GM23248 (cell line): ENCODE results near the gene BMPR1B. TPM values are rescaled to one million over a fixed set of nuclear protein-coding genes. Genes with fewer than 3 reads are reported as not detected.

Experiments
- DNase-seq: peaks from one replicate; pipeline ENCODE4 v3.0.0-alpha.2; 2015
- H2AFZ ChIP-seq: fragments of 200-600 bp; sonication (generic); 2 replicates; pipeline ENCODE4 v1.6.1; 2016; ENCODE audit warnings: antibody characterized with exemption
- H3F3A ChIP-seq: fragments of 200-600 bp; sonication (generic); 2 replicates; pipeline ENCODE4 v1.6.1; 2016; ENCODE audit warnings: mild to moderate bottlenecking, antibody characterized with exemption, mixed run types; ENCODE audit not compliant: insufficient read depth
- H3K27ac ChIP-seq: fragments of 200-600 bp; sonication (generic); 2 replicates; pipeline ENCODE4 v1.5.1; 2016; ENCODE audit warnings: mild to moderate bottlenecking
- H3K27me3 ChIP-seq: fragments of 200-600 bp; sonication (generic); replicated peaks from 2 replicates; pipeline ENCODE4 v1.6.1; 2016; ENCODE audit warnings: mild to moderate bottlenecking; ENCODE audit not compliant: insufficient read depth
- H3K36me3 ChIP-seq: fragments of 200-600 bp; sonication (generic); 2 replicates; pipeline ENCODE4 v1.6.1; 2016; ENCODE audit warnings: low read depth, mild to moderate bottlenecking
- H3K4me1 ChIP-seq: fragments of 200-600 bp; sonication (generic); 2 replicates; pipeline ENCODE4 v1.6.1; 2016; ENCODE audit warnings: mild to moderate bottlenecking; ENCODE audit not compliant: insufficient read depth
- H3K4me2 ChIP-seq: fragments of 200-600 bp; sonication (generic); one replicate; pipeline ENCODE4 v1.6.1; 2016; ENCODE audit warnings: mild to moderate bottlenecking; ENCODE audit not compliant: unreplicated experiment
- H3K4me3 ChIP-seq: fragments of 200-600 bp; sonication (generic); 2 replicates; pipeline ENCODE4 v1.5.1; 2016; ENCODE audit warnings: mild to moderate bottlenecking
- H3K79me2 ChIP-seq: fragments of 200-600 bp; sonication (generic); 2 replicates; pipeline ENCODE4 v1.6.1; 2016; ENCODE audit warnings: mild to moderate bottlenecking; ENCODE audit not compliant: insufficient read depth
- H3K9ac ChIP-seq: fragments of 200-600 bp; sonication (generic); 2 replicates; pipeline ENCODE4 v1.6.1; 2016; ENCODE audit warnings: mild to moderate bottlenecking
- H3K9me2 ChIP-seq: fragments of 200-600 bp; sonication (generic); 2 replicates; pipeline ENCODE4 v1.6.1; 2016; ENCODE audit warnings: mixed run types, mild to moderate bottlenecking, moderate library complexity; ENCODE audit not compliant: insufficient read depth
- H3K9me3 ChIP-seq: fragments of 200-600 bp; sonication (generic); one replicate; pipeline ENCODE4 v1.6.1; 2017; ENCODE audit warnings: low read depth
- H4K20me1 ChIP-seq: fragments of 200-600 bp; sonication (generic); 2 replicates; pipeline ENCODE4 v1.6.0; 2016; ENCODE audit not compliant: insufficient read depth
- EZH2 ChIP-seq: fragments of 200-600 bp; sonication (generic); IDR thresholded peaks from 2 replicates; pipeline ENCODE4 v1.6.1; 2018; ENCODE audit warnings: antibody characterized with exemption, mild to moderate bottlenecking; ENCODE audit not compliant: insufficient read depth, poor library complexity, severe bottlenecking
- EZH2phosphoT487 ChIP-seq: fragments of 200-600 bp; sonication (generic); IDR thresholded peaks from 2 replicates; pipeline ENCODE4 v1.6.1; 2018; ENCODE audit warnings: antibody characterized with exemption, moderate library complexity, mild to moderate bottlenecking, low read depth; ENCODE audit not compliant: insufficient read depth
- WGBS, 2 experiments: methylation state at CpG; one replicate each; pipeline ENCODE4 v1.1.6; 2015 to 2017; ENCODE audit warnings: low lambda C conversion rate in 2 of 2, low coverage in 1 of 2; ENCODE audit errors: missing lambda C conversion rate in 2 of 2; 5-methylcytosine and 5-hydroxymethylcytosine counted together
- in situ Hi-C: fragments of 300-500 bp; cut with MboI; formaldehyde crosslinking; loops from 2 replicates; pipeline ENCODE4 v1.15.0; 2020
- polyA plus RNA-seq: library from polyadenylated mRNA; unstranded; fragments of >200 nt; fragmentation: Nextera tagmentation; extraction: Ambion mirVana; gene quantifications from 2 replicates; pipeline ENCODE4 v1.2.1, GENCODE V29; 2016
- total RNA-seq: library from RNA; depleted of rRNA; stranded (reverse); fragments of >200 nt; shearing (Covaris generic); gene quantifications from 2 replicates; pipeline ENCODE4 v1.2.3, GENCODE V29; 2014

The BMPR1B gene
- total and polyA plus RNA-seq, 2 experiments from 2014 or later = 0.60 to 0.76 TPM

DNA sequence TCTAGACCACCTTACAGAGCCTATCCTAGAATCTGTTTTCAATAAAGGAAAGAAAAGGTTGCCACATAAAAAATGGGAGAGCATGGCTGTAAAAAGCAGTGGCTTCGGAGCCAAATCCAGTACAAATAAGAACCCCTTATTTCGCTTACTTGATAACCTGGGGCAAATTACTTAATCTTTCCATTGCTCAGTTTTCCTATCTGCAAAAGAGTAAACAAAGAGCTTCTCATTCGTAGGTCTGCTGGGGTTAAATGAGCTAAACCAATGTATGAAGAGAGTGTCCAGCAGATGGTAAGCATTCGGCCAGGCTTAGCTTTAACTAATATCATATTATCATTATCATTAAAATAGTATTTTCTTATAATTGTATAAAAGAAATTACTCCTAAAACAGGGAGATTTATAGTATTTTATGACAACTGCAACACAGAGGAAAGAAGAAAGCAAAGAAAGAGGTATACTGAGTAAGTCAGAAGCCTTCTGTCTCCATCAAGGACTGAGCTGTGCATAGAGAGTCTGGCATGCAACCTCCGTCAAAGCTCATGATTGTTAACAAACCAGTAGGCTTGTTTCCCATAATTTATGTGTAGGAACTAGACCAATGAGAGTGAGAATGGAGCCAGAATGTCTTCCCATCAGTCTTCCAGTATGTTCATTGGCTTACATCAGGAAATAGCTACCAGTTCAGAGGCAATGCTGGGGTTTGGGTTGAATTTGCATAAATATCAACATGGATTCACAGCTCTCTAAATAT, 426.1 kb downstream of the BMPR1B start:
- Histone ChIP-seq H3F3A (no peaks in the 10 kb centered on the region), H3K9me2 (no peaks in the 10 kb centered on the region), H3K4me3 (no peak overlapping the region), H3K27me3 (no peaks in the 10 kb centered on the region), H3K27ac (no peak overlapping the region), H3K9me3 (no peaks in the 10 kb centered on the region), H3K9ac (no peak overlapping the region), H2AFZ (no peak overlapping the region), H3K36me3 (no peaks in the 10 kb centered on the region), H4K20me1 (no peaks in the 10 kb centered on the region), H3K4me1 (peaks cover 7% of the 10 kb centered on the region; the same call in 1 of the 2 replicates), H3K79me2 (no peaks in the 10 kb centered on the region), H3K4me2 (no peak overlapping the region)
- DNase-seq = no peak
- 53 to 62% methylated on average over 5 of the region's 5 CpGs for WGBS, 2 experiments
- TF ChIP-seq EZH2phosphoT487 (no peak), EZH2 (no peak)
- in situ Hi-C loops = no loop called here

- no peaks in the 10 kb centered on the region for H3K36me3 ChIP-seq
- in situ Hi-C loops = no loop called here
- no peak overlapping the region for H2AFZ ChIP-seq
- H3K4me2 ChIP-seq = no peak overlapping the region
- H3K4me1 ChIP-seq = 0 out of 2 replicates have a peak, but pooled peaks cover under 1% of the 10 kb centered on the region
- H3K9ac ChIP-seq = no peak overlapping the region
- no peaks in the 10 kb centered on the region for H3K27me3 ChIP-seq
- H3K9me2 ChIP-seq = no peaks in the 10 kb centered on the region
- H3K79me2 ChIP-seq = no peaks in the 10 kb centered on the region
- H3F3A ChIP-seq = no peaks in the 10 kb centered on the region
- 49 to 52% methylated on average over 8 of the region's 8 CpGs for WGBS, 2 experiments
- no peak overlapping the region for H3K27ac ChIP-seq
- H3K9me3 ChIP-seq = no peaks in the 10 kb centered on the region
- no peak for DNase-seq
- TF ChIP-seq EZH2 = no peak
- TF ChIP-seq EZH2phosphoT487 = no peak
- H4K20me1 ChIP-seq = no peaks in the 10 kb centered on the region
- no peak overlapping the region for H3K4me3 ChIP-seq
These were observed 428.9 kb downstream of the BMPR1B start for GRCh38 chr4:95186666-95187065.

- Histone ChIP-seq H3K27me3 (peaks cover 14% of the 10 kb centered on the region), H3K9ac (no peak overlapping the region), H3K9me3 (no peaks in the 10 kb centered on the region), H2AFZ (no peak overlapping the region), H3K4me3 (no peak overlapping the region), H3K79me2 (no peaks in the 10 kb centered on the region), H3K4me1 (no peaks in the 10 kb centered on the region), H3F3A (no peaks in the 10 kb centered on the region), H3K36me3 (no peaks in the 10 kb centered on the region), H4K20me1 (no peaks in the 10 kb centered on the region), H3K4me2 (no peak overlapping the region), H3K27ac (no peak overlapping the region), H3K9me2 (no peaks in the 10 kb centered on the region)
- WGBS, 2 experiments = 27 to 32% methylated on average over 5 of the region's 5 CpGs
- TF ChIP-seq EZH2 = no peak
- no peak for TF ChIP-seq EZH2phosphoT487
- no peak for DNase-seq
- in situ Hi-C loops = no loop called here
These were observed 431.1 kb downstream of the BMPR1B start for GRCh38 chr4:95188701-95189370.

- H3K4me1 ChIP-seq = no peaks in the 10 kb centered on the region
- no peak overlapping the region for H3K4me3 ChIP-seq
- no peaks in the 10 kb centered on the region for H3K36me3 ChIP-seq
- H3K27ac ChIP-seq = no peak overlapping the region
- H3F3A ChIP-seq = no peaks in the 10 kb centered on the region
- DNase-seq = no peak
- H4K20me1 ChIP-seq = no peaks in the 10 kb centered on the region
- 27 to 28% methylated on average over 9 of the region's 9 CpGs for WGBS, 2 experiments
- no peaks in the 10 kb centered on the region for H3K79me2 ChIP-seq
- H3K27me3 ChIP-seq = peaks cover 29% of the 10 kb centered on the region
- no peak overlapping the region for H3K9ac ChIP-seq
- H3K9me2 ChIP-seq = no peaks in the 10 kb centered on the region
- TF ChIP-seq EZH2phosphoT487 (no peak), EZH2 (no peak)
- no peaks in the 10 kb centered on the region for H3K9me3 ChIP-seq
- no peak overlapping the region for H3K4me2 ChIP-seq
- in situ Hi-C loops = no loop called here
- no peak overlapping the region for H2AFZ ChIP-seq
These were observed 433.1 kb downstream of the BMPR1B start for GRCh38 chr4:95190751-95191436.
